Transverse colon (tissue), 4 donors: ENCODE data around the gene SLC1A3. TPM values are rescaled to one million over a fixed set of nuclear protein-coding genes. Genes with fewer than 3 reads are reported as not detected.

Experiments used
- DNase-seq: peaks from one replicate; pipeline ENCODE4 v3.0.0-alpha.2; 2019
- H3K27ac ChIP-seq, 4 donors: fragments of 200-600 bp; sonication (generic); 2 replicates each; pipeline ENCODE4 v1.5.1; 2016 to 2018; ENCODE audit warnings: inconsistent platforms in 4 of 4
- H3K27me3 ChIP-seq: fragments of 200-600 bp; sonication (generic); 2 replicates; pipeline ENCODE4 v1.5.1; 2017; ENCODE audit warnings: inconsistent platforms
- H3K36me3 ChIP-seq, 4 donors: fragments of 200-600 bp; sonication (generic); 2 replicates each; pipeline ENCODE4 v1.5.1; 2017 to 2019; ENCODE audit warnings: inconsistent platforms in 4 of 4
- H3K4me1 ChIP-seq, 4 donors: fragments of 200-600 bp; sonication (generic); 2 replicates each; pipeline ENCODE4 v1.5.1; 2017 to 2020; ENCODE audit warnings: inconsistent platforms in 4 of 4
- H3K4me3 ChIP-seq, 4 donors: fragments of 200-600 bp; sonication (generic); 1 replicate in 1 of 4; 2 replicates in 3 of 4; pipeline versions ENCODE4 v1.5.1 to v1.6.1; 2017 to 2019; ENCODE audit warnings: inconsistent platforms in 4 of 4
- H3K9me3 ChIP-seq, 2 donors: fragments of 200-600 bp; sonication (generic); 2 replicates each; pipeline ENCODE4 v1.5.1; 2017 to 2019; ENCODE audit warnings: inconsistent platforms in 2 of 2
- EP300 ChIP-seq: sonication (generic); formaldehyde crosslinking; IDR thresholded peaks from one replicate; pipeline ENCODE4 v1.6.1; 2017; ENCODE audit warnings: antibody characterized with exemption, low read depth
- POLR2A ChIP-seq: fragments of 450-650 bp; IDR thresholded peaks from one replicate; pipeline ENCODE4 v1.6.1; 2016; ENCODE audit warnings: antibody characterized with exemption, mild to moderate bottlenecking, moderate library complexity
- POLR2AphosphoS5 ChIP-seq, 3 donors: sonication (generic); formaldehyde crosslinking; IDR thresholded peaks; one replicate each; pipeline ENCODE4 v1.6.1; 2016; ENCODE audit warnings: antibody characterized with exemption in 3 of 3
- WGBS, 2 donors: methylation state at CpG; one replicate each; pipeline ENCODE4 v1.1.5; 2018; ENCODE audit warnings: low coverage in 1 of 2; 5-methylcytosine and 5-hydroxymethylcytosine counted together
- in situ Hi-C, 4 donors: fragments of 200-750 bp; cut with MboI; loops; one replicate each; pipeline versions ENCODE4 v1.15.0 to v1.15.1; 2017; ENCODE audit warnings: low sequenced_read_pairs in 3 of 4, low pct_ligation_motif_present in 1 of 4, low pct_unique_long_range_greater_than_20kb in 1 of 4
- intact Hi-C: fragments of 100-400 bp; cut with DNase I; formaldehyde crosslinking; loops from one replicate; pipeline ENCODE4 v1.15.1; 2023; ENCODE audit warnings: low total_unique reads
- total RNA-seq, 4 donors: library from RNA; depleted of rRNA; stranded (reverse); fragments of >200 nt; gene quantifications; one replicate each; pipeline ENCODE4 v1.1.0, GENCODE V29; 2016
- TF ChIP-seq, protein P1 (sequence below), 5 experiments: fragments of 200-600 bp in 3 of 5; fragments of 450-650 bp in 2 of 5; sonication (generic) in 3 of 5; IDR thresholded peaks; 1 replicate in 2 of 5; 2 replicates in 3 of 5; pipeline ENCODE4 v1.5.1; 2016 to 2017; ENCODE audit warnings: antibody characterized with exemption in 5 of 5, inconsistent platforms in 3 of 5, mild to moderate bottlenecking in 2 of 5, moderate library complexity in 1 of 5

Gene SLC1A3
- 10 to 100 TPM in 1 of 4 donors, 1 to 10 TPM in 2, under 1 TPM in 1; 0.20 to 16.0 (median 4.1) TPM for total RNA-seq

DNA sequence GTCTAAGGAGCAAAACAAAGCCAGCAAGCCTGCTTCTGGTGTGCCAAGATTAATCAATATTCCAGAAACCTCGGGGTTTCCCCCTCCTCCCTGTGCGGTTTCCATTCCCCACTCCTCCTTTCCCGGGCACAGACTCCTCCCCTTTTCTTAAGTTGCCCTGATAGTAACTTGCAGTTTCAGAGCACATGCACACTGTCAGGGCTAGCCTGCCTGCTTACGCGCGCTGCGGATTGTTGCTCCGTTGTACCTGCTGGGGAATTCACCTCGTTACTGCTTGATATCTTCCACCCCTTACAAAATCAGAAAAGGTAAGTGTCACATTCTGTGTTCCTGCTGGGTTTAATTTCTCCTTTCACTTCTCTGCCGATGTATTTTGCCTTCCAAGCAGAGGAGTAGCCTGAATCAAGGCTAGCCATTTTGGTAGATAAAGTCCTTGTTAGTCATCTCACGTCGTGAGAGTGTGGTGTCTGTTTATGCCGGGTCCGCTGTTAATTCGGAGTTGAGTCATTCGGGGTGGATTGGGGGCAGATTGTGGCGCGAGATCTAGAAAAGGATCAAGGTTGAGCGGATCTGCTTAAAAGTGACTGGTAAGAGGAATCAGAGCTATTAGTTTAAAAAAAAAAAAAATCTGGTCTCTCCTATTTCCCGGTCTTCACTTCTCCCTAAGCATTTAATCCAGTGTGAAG lies at the start of gene SLC1A3:
SLC1A3 (plus strand) TSS at position 179 of the 686 bp plus-strand sequence. CDS start 1,818 bp downstream, outside the sequence.
- Histone ChIP-seq H3K36me3 (no peaks in the 10 kb centered on the region), H3K9me3 (no peaks in the 10 kb centered on the region), H3K27me3 (peaks cover 55% of the 10 kb centered on the region), H3K4me1 (peaks cover 0 to 15% (median 6%) of the 10 kb centered on the region in 4 donors), H3K4me3 (peak within 1 kb of the TSS; percentile 5 to 43 (median 24)), H3K27ac (peak within 1 kb of the TSS in 1 of 4 donors; percentile 2)
- WGBS, 2 donors = 1% methylated on average over 14 to 20 of the region's 20 CpGs
- intact Hi-C loops (no loop called here), in situ Hi-C loops (no loop called here)
- peak; percentile 22 for DNase-seq
- peak in 2 of 3 donors; percentile 36 to 43 for TF ChIP-seq POLR2AphosphoS5 (IDR thresholded peaks at IDR 0.05)
- TF ChIP-seq POLR2A = peak; percentile 38
- TF ChIP-seq EP300 = no peak
- TF ChIP-seq, protein P1, sequence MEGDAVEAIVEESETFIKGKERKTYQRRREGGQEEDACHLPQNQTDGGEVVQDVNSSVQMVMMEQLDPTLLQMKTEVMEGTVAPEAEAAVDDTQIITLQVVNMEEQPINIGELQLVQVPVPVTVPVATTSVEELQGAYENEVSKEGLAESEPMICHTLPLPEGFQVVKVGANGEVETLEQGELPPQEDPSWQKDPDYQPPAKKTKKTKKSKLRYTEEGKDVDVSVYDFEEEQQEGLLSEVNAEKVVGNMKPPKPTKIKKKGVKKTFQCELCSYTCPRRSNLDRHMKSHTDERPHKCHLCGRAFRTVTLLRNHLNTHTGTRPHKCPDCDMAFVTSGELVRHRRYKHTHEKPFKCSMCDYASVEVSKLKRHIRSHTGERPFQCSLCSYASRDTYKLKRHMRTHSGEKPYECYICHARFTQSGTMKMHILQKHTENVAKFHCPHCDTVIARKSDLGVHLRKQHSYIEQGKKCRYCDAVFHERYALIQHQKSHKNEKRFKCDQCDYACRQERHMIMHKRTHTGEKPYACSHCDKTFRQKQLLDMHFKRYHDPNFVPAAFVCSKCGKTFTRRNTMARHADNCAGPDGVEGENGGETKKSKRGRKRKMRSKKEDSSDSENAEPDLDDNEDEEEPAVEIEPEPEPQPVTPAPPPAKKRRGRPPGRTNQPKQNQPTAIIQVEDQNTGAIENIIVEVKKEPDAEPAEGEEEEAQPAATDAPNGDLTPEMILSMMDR (IDR thresholded peaks at IDR 0.05) = no peak

- Histone ChIP-seq H3K36me3 (no peaks in the 10 kb centered on the region), H3K27me3 (no peaks in the 10 kb centered on the region), H3K27ac (no peak overlapping the region), H3K4me1 (no peaks in the 10 kb centered on the region), H3K9me3 (no peaks in the 10 kb centered on the region), H3K4me3 (no peak overlapping the region)
- DNase-seq = no peak
- intact Hi-C loops = no loop called here
- 83 to 89% methylated on average over 2 of the region's 2 CpGs for WGBS, 2 donors
- in situ Hi-C loops = no loop called here
- TF ChIP-seq EP300 = no peak
- no peak for TF ChIP-seq POLR2A
- TF ChIP-seq, protein P1 (IDR thresholded peaks at IDR 0.05) = no peak
- no peak for TF ChIP-seq POLR2AphosphoS5 (IDR thresholded peaks at IDR 0.05)
Observed at GRCh38 chr5:36558641-36559040, 47.8 kb upstream of the SLC1A3 start.

DNA sequence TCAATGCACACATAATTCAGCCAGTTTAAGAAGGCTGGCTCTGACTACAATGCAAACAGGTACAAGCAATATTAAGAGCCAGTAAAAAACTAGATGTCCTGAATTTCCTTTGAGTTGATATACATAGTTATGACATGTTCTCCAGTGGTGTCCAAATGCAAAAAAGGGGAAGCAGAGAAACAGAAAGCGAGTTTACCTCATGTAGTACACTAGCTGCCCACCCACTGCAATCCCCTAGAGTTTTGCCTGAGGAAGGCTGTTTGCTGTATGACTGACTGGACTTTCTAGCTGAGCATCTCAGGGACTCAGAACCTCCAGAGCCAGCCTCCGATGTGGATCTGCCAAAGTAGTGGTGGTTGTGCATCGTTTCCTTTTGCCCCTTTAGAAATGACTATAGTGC lies 44.8 kb upstream of the SLC1A3 start:
- Histone ChIP-seq H3K27ac (no peak overlapping the region), H3K36me3 (no peaks in the 10 kb centered on the region), H3K27me3 (no peaks in the 10 kb centered on the region), H3K4me1 (no peaks in the 10 kb centered on the region), H3K9me3 (no peaks in the 10 kb centered on the region), H3K4me3 (no peak overlapping the region)
- in situ Hi-C loops = no loop called here
- 79 to 92% methylated on average over 3 of the region's 3 CpGs for WGBS, 2 donors
- no peak for DNase-seq
- TF ChIP-seq POLR2AphosphoS5 (IDR thresholded peaks at IDR 0.05) (no peak), EP300 (no peak), POLR2A (no peak)
- TF ChIP-seq, protein P1 (IDR thresholded peaks at IDR 0.05) = no peak
- intact Hi-C loops = no loop called here

GRCh38 chr5:36569491-36569890 lies 36.9 kb upstream of the SLC1A3 start:
- WGBS, 2 donors = 74 to 88% methylated on average over 3 to 5 of the region's 5 CpGs
- no peak for DNase-seq
- Histone ChIP-seq H3K27me3 (no peaks in the 10 kb centered on the region), H3K4me3 (no peak overlapping the region), H3K4me1 (no peaks in the 10 kb centered on the region), H3K9me3 (no peaks in the 10 kb centered on the region), H3K36me3 (no peaks in the 10 kb centered on the region), H3K27ac (no peak overlapping the region)
- in situ Hi-C loops (no loop called here), intact Hi-C loops (no loop called here)
- TF ChIP-seq POLR2A = no peak
- TF ChIP-seq, protein P1 (IDR thresholded peaks at IDR 0.05) = no peak
- no peak for TF ChIP-seq POLR2AphosphoS5 (IDR thresholded peaks at IDR 0.05)
- TF ChIP-seq EP300 = no peak
